HepG2 (cell line): ENCODE data around the gene GNG7.

Source experiments
- CREM ChIP-seq, 2 experiments: sonication (generic) in 1 of 2; formaldehyde crosslinking in 1 of 2; IDR thresholded peaks; 2 replicates each; pipeline versions ENCODE4 v1.4.0 to v1.6.1; 2016 to 2020; ENCODE audit warnings: antibody characterized with exemption in 1 of 2, mild to moderate bottlenecking in 1 of 2, missing genetic modification reagents in 1 of 2
- EP300 ChIP-seq, 3 experiments: sonication (generic) in 1 of 3; formaldehyde crosslinking in 1 of 3; IDR thresholded peaks; 2 replicates each; pipeline versions ENCODE4 v1.5.1 to v1.6.1; 2011 to 2020; ENCODE audit warnings: low read depth in 2 of 3, low read length in 2 of 3, borderline replicate concordance in 1 of 3, improper control_type of control experiment in 1 of 3, mild to moderate bottlenecking in 1 of 3, missing genetic modification reagents in 1 of 3, moderate library complexity in 1 of 3
- IRF9 ChIP-seq: sonication (generic); formaldehyde crosslinking; IDR thresholded peaks from 2 replicates; pipeline ENCODE4 v1.8.0; 2022; ENCODE audit warnings: missing genetic modification reagents, mild to moderate bottlenecking, borderline replicate concordance
- KDM1A ChIP-seq: IDR thresholded peaks from 2 replicates; pipeline ENCODE4 v1.6.1; 2016; ENCODE audit warnings: missing compliant biosample characterization
- MXI1 ChIP-seq: IDR thresholded peaks from 3 replicates; pipeline ENCODE4 v1.6.1; 2012; ENCODE audit warnings: low read depth, low read length, inconsistent platforms, borderline replicate concordance
- PATZ1 ChIP-seq: sonication (generic); formaldehyde crosslinking; IDR thresholded peaks from 2 replicates; pipeline ENCODE4 v1.4.0; 2020; ENCODE audit warnings: missing genetic modification reagents
- POLR2A ChIP-seq, 2 experiments: IDR thresholded peaks; 2 replicates each; pipeline ENCODE4 v1.6.1; 2011; ENCODE audit warnings: low read depth in 2 of 2, low read length in 2 of 2, mild to moderate bottlenecking in 1 of 2, moderate library complexity in 1 of 2; ENCODE audit not compliant: insufficient read depth in 1 of 2
- POLR2AphosphoS5 ChIP-seq: IDR thresholded peaks from 2 replicates; pipeline ENCODE4 v1.6.1; 2012; ENCODE audit warnings: low read depth, low read length
- ZBTB4 ChIP-seq: sonication (generic); formaldehyde crosslinking; IDR thresholded peaks from 2 replicates; pipeline ENCODE4 v1.4.0; 2020; ENCODE audit warnings: missing genetic modification reagents, mild to moderate bottlenecking, borderline replicate concordance
- ZFX ChIP-seq: sonication (generic); formaldehyde crosslinking; IDR thresholded peaks from 2 replicates; pipeline ENCODE4 v1.4.0; 2020; ENCODE audit warnings: mild to moderate bottlenecking, low read depth, missing genetic modification reagents, moderate library complexity
- ZNF274 ChIP-seq: sonication (generic); formaldehyde crosslinking; IDR thresholded peaks from 2 replicates; pipeline ENCODE4 v1.5.1; 2020; ENCODE audit warnings: mild to moderate bottlenecking, missing genetic modification reagents

- TF ChIP-seq PATZ1 (no peak), ZNF274 (no peak), KDM1A (CRISPR knock-in tag) (no peak), EP300 (IDR thresholded peaks at IDR 0.05; ENCODE audit: low read depth in 2 of 2, low read length in 2 of 2) (no peak), EP300 (CRISPR knock-in tag; IDR thresholded peaks at IDR 0.05; ENCODE audit: borderline replicate concordance) (no peak), ZBTB4 (no peak), MXI1 (no peak), POLR2AphosphoS5 (no peak), ZFX (no peak), POLR2A (IDR thresholded peaks at IDR 0.05; ENCODE audit: insufficient read depth in 1 of 2, low read depth in 2 of 2, low read length in 2 of 2) (no peak; a peak in 1 of 4 replicates), CREM (IDR thresholded peaks at IDR 0.05) (no peak), CREM (CRISPR knock-in tag; IDR thresholded peaks at IDR 0.05) (no peak), IRF9 (no peak)
These were observed 223.5 kb downstream of the GNG7 start for GRCh38 chr19:2478756-2479555.
